Activated CD8-positive, alpha-beta T cell treated with anti-CD3 and anti-CD28 coated beads, Interleukin-2, amount 10 ng/mL, durations not matched to agents 7 days and 5 days (primary cell): ENCODE measurements around the gene ZNF441. TPM values are rescaled to one million over a fixed set of nuclear protein-coding genes. Genes with fewer than 3 reads are reported as not detected.

Experiments used
- ATAC-seq: fragments of 150-1000 bp; cut with Tn5 transposase; one replicate; pipeline ENCODE4 v1.10.0; 2021; ENCODE audit warnings: moderate library complexity
- CTCF ChIA-PET: fragments of 350-600 bp; sonication (Branson Sonifier 250); formaldehyde crosslinking; loops from one replicate; lab custom pipeline; 2021; ENCODE audit warnings: antibody characterized with exemption; lab: Charles Lee
- POLR2A ChIA-PET: fragments of 350-600 bp; sonication (Branson Sonifier 250); formaldehyde crosslinking; loops from one replicate; lab custom pipeline; 2021; ENCODE audit warnings: antibody characterized with exemption; lab: Charles Lee
- DNase-seq: peaks from one replicate; pipeline ENCODE4 v3.0.0-alpha.2; 2020
- H3K27ac Mint-ChIP-seq: one replicate; pipeline ENCODE4 v1.8.0; 2021; ENCODE audit warnings: mild to moderate bottlenecking, mixed read lengths
- H3K27me3 Mint-ChIP-seq: one replicate; pipeline ENCODE4 v1.8.0; 2021; ENCODE audit warnings: low read depth, mixed read lengths
- H3K36me3 Mint-ChIP-seq: one replicate; pipeline ENCODE4 v1.8.0; 2021; ENCODE audit warnings: low read depth, mixed read lengths
- H3K4me1 Mint-ChIP-seq: one replicate; pipeline ENCODE4 v1.8.0; 2021; ENCODE audit warnings: low read depth, mixed read lengths
- H3K4me3 Mint-ChIP-seq: one replicate; pipeline ENCODE4 v1.8.0; 2021; ENCODE audit warnings: mild to moderate bottlenecking, mixed read lengths
- H3K9me3 Mint-ChIP-seq: one replicate; pipeline ENCODE4 v1.8.0; 2022; ENCODE audit warnings: mixed read lengths; ENCODE audit not compliant: insufficient read depth
- total RNA-seq, 2 experiments: library from RNA; stranded (reverse); gene quantifications; one replicate each; pipeline ENCODE4 v1.2.3, GENCODE V29; 2021

The ZNF441 gene
- total RNA-seq = 1 to 10 TPM; 7.9 to 8.7 TPM

DNA sequence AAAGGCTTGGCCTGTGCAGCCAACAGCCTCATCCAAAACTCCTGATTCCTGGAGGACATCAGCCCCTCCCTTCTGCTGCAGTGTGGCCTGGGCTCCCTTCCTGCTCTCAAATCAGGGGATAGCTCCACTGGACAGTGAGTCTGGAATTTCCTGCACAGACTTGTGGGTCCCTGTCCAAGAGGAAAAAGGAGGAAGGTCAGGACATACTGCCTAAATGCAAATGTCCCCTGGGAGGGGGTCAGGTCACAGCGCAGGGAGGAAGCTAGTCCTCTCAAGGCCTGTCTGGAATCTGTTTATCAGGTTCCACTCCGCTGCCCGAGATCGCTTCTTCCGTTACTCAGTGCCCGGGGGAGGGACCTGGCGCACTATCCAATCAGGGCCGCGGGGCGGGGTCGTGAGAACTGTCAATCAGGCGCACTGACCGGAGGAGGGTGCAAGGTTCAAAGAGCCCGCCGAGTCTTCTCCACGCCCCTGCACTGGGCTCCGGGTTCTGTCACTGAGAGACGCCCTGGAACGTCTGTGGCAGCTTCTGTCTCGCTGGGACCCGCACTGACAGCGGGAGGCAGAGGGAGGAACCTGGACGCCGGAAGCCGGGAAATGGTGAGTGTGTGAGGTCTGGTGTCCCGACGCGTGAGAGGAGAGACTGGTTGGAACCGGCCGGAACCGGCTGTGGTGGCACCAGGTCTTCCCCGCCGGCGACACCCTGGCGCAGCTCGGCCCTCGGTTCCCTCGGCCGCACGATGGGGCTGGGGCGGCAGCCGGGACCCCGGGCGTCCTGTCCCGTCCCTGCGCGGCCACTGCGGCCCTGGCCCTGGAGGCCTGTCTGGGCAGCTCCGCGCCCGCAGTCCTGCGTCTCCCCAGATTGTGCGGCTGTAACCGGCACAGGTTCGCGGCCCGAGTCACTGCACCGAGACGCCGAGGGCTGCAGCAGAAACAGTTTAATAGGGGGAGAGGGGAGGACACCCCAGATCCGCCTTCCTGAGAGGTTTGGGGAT lies at the start of gene ZNF441:
Gene ZNF441 (plus strand): TSS at position 404 of the 995 bp plus-strand sequence. CDS start 194 bp downstream, at position 598.
- Mint-ChIP-seq H3K4me3 (peak within 1 kb of the TSS; percentile 97), H3K4me1 (peaks cover 21% of the 10 kb centered on the region), H3K9me3 (peaks cover 48% of the 10 kb centered on the region), H3K27me3 (peaks cover 8% of the 10 kb centered on the region), H3K36me3 (peaks cover 44% of the 10 kb centered on the region), H3K27ac (peak within 1 kb of the TSS; percentile 97)
- ChIA-PET POLR2A (interaction anchor here (0.7 to 1.1 kb wide), 8 partner anchors 8 to 374 kb away, joined by 3 to 7 read pairs (median 3); partner anchors contain the start of genes ZNF20 and ZNF440), CTCF (interaction anchor here (0.7 to 1.7 kb wide), 3 partner anchors 9 to 31 kb away, joined by 3 to 7 read pairs (median 4); no protein-coding TSS in a partner anchor)
- peak; percentile 98 for ATAC-seq
- peak; percentile 97 for DNase-seq

DNA sequence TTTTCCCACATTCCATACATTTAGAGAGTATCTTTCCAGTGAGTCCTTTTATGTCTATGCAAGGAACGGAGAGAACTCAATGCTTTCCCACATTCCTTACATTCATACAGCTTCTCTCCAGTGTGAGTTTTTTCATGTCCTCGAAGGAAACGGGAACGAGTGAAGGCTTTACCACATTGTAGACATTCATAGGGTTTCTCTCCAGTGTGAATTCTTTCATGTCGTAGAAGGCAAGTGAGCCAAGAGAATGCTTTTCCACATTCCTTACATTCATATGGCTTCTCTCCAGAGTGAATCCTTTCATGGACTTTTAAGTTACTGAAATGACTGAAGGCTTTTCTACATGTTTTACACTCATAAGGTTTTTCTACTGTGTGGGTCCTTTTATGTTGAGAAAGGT lies 45.1 kb upstream of the ZNF441 start:
- no peaks in the 10 kb centered on the region for H3K27me3 Mint-ChIP-seq
- H3K4me1 Mint-ChIP-seq = no peaks in the 10 kb centered on the region
- H3K27ac Mint-ChIP-seq = no peak overlapping the region
- no peak overlapping the region for H3K4me3 Mint-ChIP-seq
- ATAC-seq = no peak
- POLR2A ChIA-PET = interaction anchor here (0.6 kb wide), 1 partner anchor 148 kb away, joined by 3 read pairs; no protein-coding TSS in a partner anchor
- peaks cover 65% of the 10 kb centered on the region for H3K36me3 Mint-ChIP-seq
- peaks cover 42% of the 10 kb centered on the region for H3K9me3 Mint-ChIP-seq
- CTCF ChIA-PET = no interaction called here
- DNase-seq = no peak

DNA sequence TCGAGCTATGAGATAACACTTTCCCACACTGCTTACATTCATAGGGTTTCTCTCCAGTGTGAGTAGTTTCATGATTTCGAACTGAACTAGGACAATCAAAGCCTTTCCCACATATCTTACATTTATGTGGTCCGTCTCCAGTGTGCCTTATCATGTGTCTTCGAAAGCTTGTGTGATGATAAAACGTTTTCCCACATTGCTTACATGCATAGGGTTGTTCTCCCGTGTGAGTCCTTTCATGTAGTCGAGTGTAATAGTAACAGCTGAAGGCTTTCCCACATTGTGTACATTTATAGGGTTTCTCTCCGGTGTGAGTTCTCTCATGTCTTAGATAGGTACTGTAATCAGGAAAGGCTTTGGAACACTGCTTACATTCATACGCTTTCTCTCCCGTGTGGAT lies 44.4 kb upstream of the ZNF441 start:
- Mint-ChIP-seq H3K27me3 (no peaks in the 10 kb centered on the region), H3K9me3 (peaks cover 46% of the 10 kb centered on the region)

DNA sequence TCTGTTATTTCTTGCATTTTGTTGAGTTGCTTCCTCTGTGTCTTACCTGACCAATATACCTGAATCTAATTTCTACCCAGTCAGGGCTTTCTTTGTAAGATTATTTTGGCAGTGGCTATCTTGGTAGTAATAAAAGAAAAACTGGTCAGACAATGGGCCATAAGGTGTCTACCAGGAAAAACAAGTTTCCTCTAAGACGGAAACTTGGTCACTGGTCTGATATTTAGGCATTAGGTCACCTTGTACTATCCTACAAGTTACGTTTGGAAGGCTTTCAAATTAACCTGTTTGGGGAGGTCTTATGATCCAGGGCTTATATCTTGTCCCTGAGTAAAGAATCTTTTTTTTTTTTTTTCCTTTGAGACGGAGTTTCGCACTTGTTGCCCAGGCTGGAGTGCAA lies 37.2 kb upstream of the ZNF441 start:
- ATAC-seq = no peak
- Mint-ChIP-seq H3K27ac (no peak overlapping the region), H3K4me1 (no peaks in the 10 kb centered on the region), H3K4me3 (no peak overlapping the region), H3K9me3 (peaks cover 24% of the 10 kb centered on the region), H3K27me3 (no peaks in the 10 kb centered on the region), H3K36me3 (peaks cover 60% of the 10 kb centered on the region)
- ChIA-PET CTCF (no interaction called here), POLR2A (no interaction called here)
- DNase-seq = no peak

More for the DNA sequence above, 44.4 kb upstream of the ZNF441 start:
- ChIA-PET CTCF (no interaction called here), POLR2A (no interaction called here)
- Mint-ChIP-seq H3K36me3 (peaks cover 70% of the 10 kb centered on the region), H3K4me3 (no peak overlapping the region), H3K4me1 (no peaks in the 10 kb centered on the region), H3K27ac (no peak overlapping the region)
- no peak for ATAC-seq
- DNase-seq = no peak

DNA sequence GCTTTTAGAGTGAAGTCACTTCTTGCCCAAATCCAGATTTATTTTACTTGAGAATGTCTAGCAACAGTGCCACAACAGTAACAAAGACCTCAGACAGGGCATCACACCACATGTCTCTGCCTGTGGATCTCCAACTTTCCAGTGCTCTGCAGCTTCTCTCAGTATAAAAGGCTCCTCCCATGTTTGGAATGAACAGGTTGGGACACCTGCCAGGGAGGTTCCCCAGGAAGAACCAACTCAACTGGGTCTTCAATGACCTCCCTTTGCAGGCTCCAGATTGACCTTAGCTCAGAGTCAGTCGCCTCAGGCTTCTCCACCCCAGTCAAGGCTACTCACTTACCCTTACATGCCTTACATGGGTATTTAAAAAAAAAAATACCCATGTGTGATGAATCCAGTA lies 31.4 kb upstream of the ZNF441 start:
- Mint-ChIP-seq H3K36me3 (peaks cover 36% of the 10 kb centered on the region), H3K27me3 (peaks cover 2% of the 10 kb centered on the region), H3K27ac (no peak overlapping the region), H3K9me3 (peaks cover 4% of the 10 kb centered on the region), H3K4me1 (peaks cover 21% of the 10 kb centered on the region), H3K4me3 (no peak overlapping the region)
- ChIA-PET CTCF (interaction anchor here (0.6 to 2.1 kb wide), 2 partner anchors 35 to 554 kb away, joined by 3 to 9 read pairs; no protein-coding TSS in a partner anchor), POLR2A (no interaction called here)
- ATAC-seq (no peak), DNase-seq (no peak)

DNA sequence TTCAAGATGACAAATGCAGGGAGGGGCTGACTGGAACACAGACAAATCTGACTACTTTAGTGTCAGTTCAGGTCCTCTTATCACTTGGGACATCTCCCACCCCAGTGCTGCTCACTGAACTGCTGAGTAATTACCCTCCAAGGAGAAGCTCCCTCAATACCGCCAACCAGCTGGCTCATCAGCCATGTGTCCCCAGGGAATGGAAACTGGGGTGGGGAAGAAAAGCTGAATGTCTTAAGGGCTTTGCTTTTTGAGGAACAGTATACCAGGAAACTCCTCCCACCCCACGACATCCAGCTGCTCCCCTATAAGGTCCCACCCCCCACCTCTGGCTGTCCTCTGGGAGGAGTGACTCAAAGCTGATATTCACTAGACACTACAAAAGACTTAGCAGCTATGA lies 30.1 kb upstream of the ZNF441 start:
- DNase-seq = no peak
- H3K36me3 Mint-ChIP-seq = peaks cover 29% of the 10 kb centered on the region
- H3K4me1 Mint-ChIP-seq = peaks cover 21% of the 10 kb centered on the region
- POLR2A ChIA-PET = interaction anchor here (0.6 kb wide), 1 partner anchor 208 kb away, joined by 3 read pairs; the partner anchor contains the start of gene ECSIT
- H3K4me3 Mint-ChIP-seq = peak overlapping the region; percentile 99
- H3K27ac Mint-ChIP-seq = no peak overlapping the region
- H3K9me3 Mint-ChIP-seq = no peaks in the 10 kb centered on the region
- no peak for ATAC-seq
- CTCF ChIA-PET = interaction anchor here (0.9 to 2.1 kb wide), 3 partner anchors 36 to 404 kb away, joined by 3 to 9 read pairs (median 4); partner anchors contain the start of gene ZNF20
- H3K27me3 Mint-ChIP-seq = peaks cover 6% of the 10 kb centered on the region

DNA sequence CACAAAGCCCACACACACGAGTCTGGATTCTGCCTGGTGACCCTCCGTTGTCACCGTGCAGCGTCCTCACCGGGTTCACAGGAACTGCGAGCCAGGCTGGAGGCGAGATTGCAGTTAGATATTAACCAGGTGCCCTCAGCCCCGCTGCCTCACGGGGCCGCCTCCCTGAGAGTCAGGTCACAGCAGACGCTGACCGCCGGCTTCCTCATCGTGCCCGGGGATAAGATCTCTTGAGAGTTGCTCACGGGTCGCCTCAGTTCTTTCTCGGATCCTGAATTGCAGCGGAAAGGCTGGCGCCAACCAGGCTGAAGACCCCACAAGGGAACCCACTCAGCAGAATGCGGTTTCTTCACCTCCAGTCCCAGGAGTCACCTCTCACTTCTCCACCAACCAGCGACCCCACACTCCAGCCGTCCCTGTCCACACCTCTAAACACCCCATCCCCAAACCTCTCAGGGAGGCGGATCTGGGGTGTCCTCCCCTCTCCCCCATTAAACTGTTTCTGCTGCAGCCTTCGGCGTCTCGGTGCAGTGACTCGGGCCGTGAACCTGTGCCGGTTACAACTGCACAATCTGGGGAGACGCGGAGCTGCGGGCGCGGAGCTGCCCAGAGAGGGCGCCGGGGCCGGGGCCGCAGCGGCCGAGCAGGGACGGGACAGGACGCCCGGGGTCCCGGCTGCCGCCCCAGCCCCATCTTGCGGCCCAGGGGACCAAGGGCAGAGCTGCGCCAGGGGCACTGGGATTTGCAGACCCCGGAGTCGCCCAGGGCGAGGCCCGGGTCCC lies 28.6 kb upstream of the ZNF441 start:
- H3K4me1 Mint-ChIP-seq = peaks cover 21% of the 10 kb centered on the region
- ATAC-seq (peak; percentile 65), DNase-seq (peak; percentile 57)
- peaks cover 7% of the 10 kb centered on the region for H3K27me3 Mint-ChIP-seq
- peak overlapping the region; percentile 99 for H3K4me3 Mint-ChIP-seq
- no peaks in the 10 kb centered on the region for H3K9me3 Mint-ChIP-seq
- ChIA-PET CTCF (interaction anchor here (0.7 to 1.2 kb wide), 2 partner anchors 156 to 178 kb away, joined by 3 read pairs; no protein-coding TSS in a partner anchor), POLR2A (interaction anchor here (0.7 kb wide), 1 partner anchor 345 kb away, joined by 3 read pairs; no protein-coding TSS in a partner anchor)
- H3K36me3 Mint-ChIP-seq = peaks cover 26% of the 10 kb centered on the region
- H3K27ac Mint-ChIP-seq = peak overlapping the region; percentile 98

DNA sequence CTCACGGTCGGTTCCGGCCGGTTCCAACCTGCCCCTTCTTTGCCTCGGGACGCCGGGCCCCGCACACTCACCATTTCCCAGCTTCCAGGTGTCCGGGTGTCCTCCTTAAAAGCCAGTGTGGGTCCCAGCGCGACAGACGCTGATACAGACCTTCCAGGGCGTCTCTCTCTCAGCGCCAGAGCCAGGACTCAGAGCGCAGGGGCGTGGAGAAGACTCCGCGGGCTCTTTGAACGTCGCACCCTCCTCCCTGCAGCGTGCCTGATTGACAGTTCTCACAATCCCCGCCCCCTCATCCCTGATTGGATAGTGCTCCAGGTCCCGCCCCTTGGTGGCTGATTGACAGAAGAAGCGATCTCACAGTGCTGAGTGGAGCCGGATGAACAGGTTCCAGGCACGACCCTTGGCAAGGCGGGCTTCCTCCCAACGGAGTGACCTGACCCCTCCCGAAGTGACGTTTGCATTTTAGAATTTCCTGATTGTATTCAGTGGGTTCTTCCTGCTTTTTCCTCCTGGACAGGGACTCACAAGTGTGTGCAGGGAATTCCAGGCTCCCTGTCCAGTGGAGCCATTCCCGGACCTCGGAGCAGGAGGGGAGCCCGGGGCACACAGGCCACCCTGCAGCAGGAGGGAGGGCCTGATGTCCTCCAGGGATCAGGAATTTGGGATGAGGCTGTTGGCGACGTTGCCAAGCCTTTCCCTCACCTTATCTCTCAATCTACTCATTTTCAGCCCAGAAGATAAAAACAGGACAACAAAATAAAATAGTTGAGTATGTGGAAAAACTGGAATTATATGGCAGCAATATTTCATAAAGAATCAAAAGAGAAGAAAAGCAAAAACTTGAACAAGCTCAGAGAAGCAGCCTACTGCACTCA lies 27.8 kb upstream of the ZNF441 start, which contains the start of gene ZNF823:
Gene ZNF823 (minus strand): TSS at position 201 of the 875 bp plus-strand sequence. CDS start 127 bp downstream, at position 74.
- ATAC-seq = peak; percentile 98
- H3K9me3 Mint-ChIP-seq = no peaks in the 10 kb centered on the region
- H3K4me3 Mint-ChIP-seq = peak within 1 kb of the TSS; percentile 99

DNA sequence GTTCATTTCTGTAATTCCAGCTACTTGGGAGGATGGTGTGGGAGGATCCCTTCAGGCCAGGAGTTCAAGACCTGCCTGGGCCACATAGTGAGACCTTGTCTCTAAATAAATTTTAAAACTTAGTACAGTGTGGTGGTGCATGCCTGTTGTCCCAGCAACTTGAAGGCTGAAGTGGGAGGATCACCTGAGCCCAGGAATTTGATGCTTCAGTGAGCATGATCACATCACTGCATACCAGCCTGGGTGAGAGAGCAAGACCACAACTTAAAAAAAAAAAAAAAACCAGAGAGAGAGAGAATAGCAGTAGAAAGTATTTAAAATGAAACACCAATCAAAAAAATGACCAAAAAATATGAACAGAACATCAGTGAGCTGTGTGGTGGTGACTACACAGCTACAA lies 20.9 kb upstream of the ZNF441 start:
- H3K36me3 Mint-ChIP-seq = no peaks in the 10 kb centered on the region
- POLR2A ChIA-PET = no interaction called here
- peaks cover 25% of the 10 kb centered on the region for H3K9me3 Mint-ChIP-seq
- no peaks in the 10 kb centered on the region for H3K4me1 Mint-ChIP-seq
- no peak overlapping the region for H3K27ac Mint-ChIP-seq
- CTCF ChIA-PET = no interaction called here
- no peak for DNase-seq
- no peak overlapping the region for H3K4me3 Mint-ChIP-seq
- H3K27me3 Mint-ChIP-seq = peaks cover 14% of the 10 kb centered on the region
- ATAC-seq = no peak

More for the DNA sequence above, 27.8 kb upstream of the ZNF441 start, which contains the start of gene ZNF823:
- DNase-seq = peak; percentile 100
- ChIA-PET POLR2A (no interaction called here), CTCF (interaction anchor here (0.7 to 1.2 kb wide), 2 partner anchors 27 to 156 kb away, joined by 3 to 4 read pairs; partner anchors contain the start of gene ZNF441)
- H3K4me1 Mint-ChIP-seq = peaks cover 21% of the 10 kb centered on the region
- peak within 1 kb of the TSS; percentile 98 for H3K27ac Mint-ChIP-seq
- peaks cover 21% of the 10 kb centered on the region for H3K36me3 Mint-ChIP-seq
- peaks cover 7% of the 10 kb centered on the region for H3K27me3 Mint-ChIP-seq

DNA sequence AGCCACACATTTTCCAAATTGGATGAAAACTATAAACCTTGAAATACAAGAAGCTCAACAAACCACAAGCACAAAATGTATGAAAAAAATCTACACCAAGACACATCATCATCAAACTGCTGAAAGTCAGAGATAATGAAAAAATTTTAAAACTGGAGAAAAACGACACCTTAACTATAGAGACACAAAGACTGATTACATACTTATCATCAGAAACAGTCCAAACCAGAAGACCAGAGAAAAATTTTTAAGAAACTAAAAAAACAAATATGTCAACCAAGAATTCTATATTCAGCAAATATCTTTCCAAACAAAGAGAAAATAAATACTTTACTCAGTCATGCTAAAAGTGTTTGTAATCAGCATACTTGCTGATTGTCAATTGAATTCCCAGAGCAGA lies 19.5 kb upstream of the ZNF441 start:
- no peaks in the 10 kb centered on the region for H3K36me3 Mint-ChIP-seq
- ChIA-PET CTCF (no interaction called here), POLR2A (no interaction called here)
- H3K27me3 Mint-ChIP-seq = peaks cover 15% of the 10 kb centered on the region
- peaks cover 38% of the 10 kb centered on the region for H3K9me3 Mint-ChIP-seq
- ATAC-seq = no peak
- H3K4me3 Mint-ChIP-seq = no peak overlapping the region
- H3K4me1 Mint-ChIP-seq = no peaks in the 10 kb centered on the region
- H3K27ac Mint-ChIP-seq = no peak overlapping the region
- DNase-seq = no peak
